NCI-H1417 treated with DMSO at 0.1 percent for 48 hours (cell line): ENCODE data around the gene RCCD1.

Source experiments
- DNase-seq: peaks from one replicate; lab custom pipeline; 2025; lab: John Stamatoyannopoulos, UW

Gene RCCD1

DNA sequence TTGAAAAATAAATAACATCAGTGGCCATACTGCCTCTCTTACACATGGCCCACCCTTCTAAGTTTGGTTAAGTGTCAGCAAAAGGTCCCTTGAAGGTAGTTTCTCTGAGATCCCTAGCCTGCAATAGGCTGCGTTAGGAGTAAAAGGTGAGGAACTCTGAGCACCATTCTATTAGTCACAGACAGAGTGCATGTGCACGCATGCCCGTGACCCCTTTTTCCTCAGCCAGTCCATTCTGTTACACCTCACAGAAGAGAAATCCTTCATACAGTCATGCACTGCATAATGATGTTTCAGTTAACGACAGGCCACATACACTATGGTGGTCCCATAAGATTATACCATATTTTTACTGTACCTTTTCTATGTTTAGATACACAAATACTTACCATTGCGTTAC lies 12.5 kb downstream of the RCCD1 start:
- DNase-seq = no peak

DNA sequence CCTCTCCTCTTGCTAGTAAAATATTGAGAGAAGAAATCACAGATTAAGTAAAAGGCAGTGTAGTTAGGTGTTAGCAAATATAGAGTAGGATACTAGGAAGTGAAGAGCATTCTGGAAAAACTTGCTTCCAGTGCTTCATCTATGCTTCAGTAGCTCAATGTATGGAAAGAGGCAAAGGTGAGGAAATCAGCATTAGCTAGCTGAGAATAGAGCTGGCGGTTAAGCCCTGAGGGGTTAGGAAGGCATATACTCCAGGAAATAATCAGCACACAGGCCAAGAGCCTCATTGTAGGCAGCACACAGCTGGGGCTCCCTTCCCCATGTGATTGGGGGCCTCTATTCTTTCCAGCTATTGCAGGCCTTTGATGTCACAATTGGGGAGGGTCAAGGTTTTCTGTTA lies 13.8 kb downstream of the RCCD1 start:
- DNase-seq = no peak

DNA sequence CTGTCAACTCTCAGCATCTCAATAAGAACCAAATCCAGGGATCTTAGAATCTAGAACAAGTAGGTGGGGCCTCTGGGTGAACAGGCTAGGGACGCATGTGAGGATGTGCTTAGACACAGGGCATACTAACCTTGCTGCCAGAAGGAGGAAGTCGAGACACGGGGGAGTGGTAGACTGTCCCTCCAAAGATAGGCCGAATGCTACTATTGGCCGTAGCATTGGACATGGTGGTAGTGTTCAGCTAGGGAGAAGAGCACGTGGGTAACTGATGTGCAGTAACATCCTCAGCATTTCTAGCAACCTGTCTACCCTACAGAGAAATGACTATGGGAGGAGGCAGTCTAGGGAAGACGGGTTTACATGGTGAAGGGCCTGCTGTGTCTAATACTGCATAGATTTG lies 15.6 kb downstream of the RCCD1 start:
- no peak for DNase-seq

GRCh38 chr15:90972133-90972532 lies 17.4 kb downstream of the RCCD1 start:
- DNase-seq = no peak

- DNase-seq = no peak
These were observed 19.5 kb downstream of the RCCD1 start for GRCh38 chr15:90974216-90974615.

- DNase-seq = no peak
These were observed 24.9 kb downstream of the RCCD1 start for GRCh38 chr15:90979582-90979981.

GRCh38 chr15:90981681-90982080 lies 27.0 kb downstream of the RCCD1 start:
- DNase-seq = no peak

DNA sequence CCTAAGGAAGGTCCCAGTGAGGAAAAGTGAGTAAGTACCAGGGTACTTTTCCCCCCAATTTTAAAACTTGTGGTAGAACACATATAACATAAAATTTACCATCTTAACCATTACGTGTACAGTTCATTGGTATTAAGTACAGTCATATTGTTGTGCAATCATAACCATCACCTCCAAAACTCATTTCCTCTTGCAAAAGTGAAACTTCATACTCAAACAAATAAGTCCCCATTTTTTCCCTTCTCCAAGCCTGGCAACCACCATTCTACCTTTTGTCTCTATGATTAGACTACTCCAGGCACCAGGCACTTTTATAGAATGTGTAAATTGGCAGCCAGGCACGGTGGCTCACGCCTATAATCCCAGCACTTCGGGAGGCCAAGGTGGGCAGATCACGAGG lies 27.5 kb downstream of the RCCD1 start:
- no peak for DNase-seq

- no peak for DNase-seq
These were observed 32.3 kb downstream of the RCCD1 start for GRCh38 chr15:90986790-90987507.

- no peak for DNase-seq
These were observed 33.0 kb downstream of the RCCD1 start for GRCh38 chr15:90987561-90988141.

- DNase-seq = no peak
These were observed 33.6 kb downstream of the RCCD1 start for GRCh38 chr15:90988296-90988695.

GRCh38 chr15:90989040-90989768 lies 34.5 kb downstream of the RCCD1 start:
- no peak for DNase-seq

- no peak for DNase-seq
These were observed 35.8 kb downstream of the RCCD1 start for GRCh38 chr15:90990446-90990845.

GRCh38 chr15:90991587-90992285 lies 37.1 kb downstream of the RCCD1 start:
- no peak for DNase-seq

DNA sequence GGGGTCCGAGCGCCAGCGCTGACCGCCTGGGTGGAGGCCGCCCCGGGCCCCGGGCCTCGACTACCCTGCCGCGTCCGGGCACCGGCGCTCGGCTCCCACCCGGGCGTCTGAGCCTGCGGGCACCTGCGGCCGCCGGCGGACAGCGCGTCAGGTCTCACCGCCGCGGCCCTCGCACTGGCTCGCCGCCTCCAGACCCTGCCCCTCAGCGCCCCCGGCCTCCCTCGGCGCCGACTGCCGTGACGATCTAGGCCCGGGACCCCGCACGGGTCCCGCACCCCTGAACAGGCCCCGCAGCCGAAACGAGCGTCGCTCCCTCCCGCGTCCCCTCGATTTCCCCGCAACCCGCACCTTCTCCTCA lies 39.4 kb downstream of the RCCD1 start:
- no peak for DNase-seq

- DNase-seq = peak; percentile 95
These were observed 40.0 kb downstream of the RCCD1 start, which contains the start of gene PRC1 for GRCh38 chr15:90994417-90995311. TSS of gene PRC1 (minus strand) at chr15:90994535. CDS start at chr15:90994417, 118 bp downstream.

DNA sequence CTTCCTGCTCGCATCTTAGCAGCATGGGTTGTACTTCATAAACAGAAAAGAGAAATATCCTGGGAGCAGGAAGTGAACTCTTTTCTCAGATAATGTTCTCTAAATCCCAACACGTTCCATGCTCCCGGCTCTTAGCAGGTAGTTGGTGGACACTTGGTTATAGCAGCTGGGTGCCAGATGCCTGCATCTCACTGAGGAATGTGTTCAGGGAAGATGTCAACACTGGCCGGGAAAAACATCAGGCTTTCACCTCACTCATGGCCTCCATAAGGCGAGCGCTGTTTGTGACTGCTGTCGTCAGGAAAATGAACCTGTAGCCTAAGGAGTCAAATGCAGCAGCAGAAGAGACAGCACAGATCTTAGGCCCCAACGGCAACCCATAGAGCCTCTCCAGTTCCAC lies 44.1 kb downstream of the RCCD1 start:
- DNase-seq = no peak

DNA sequence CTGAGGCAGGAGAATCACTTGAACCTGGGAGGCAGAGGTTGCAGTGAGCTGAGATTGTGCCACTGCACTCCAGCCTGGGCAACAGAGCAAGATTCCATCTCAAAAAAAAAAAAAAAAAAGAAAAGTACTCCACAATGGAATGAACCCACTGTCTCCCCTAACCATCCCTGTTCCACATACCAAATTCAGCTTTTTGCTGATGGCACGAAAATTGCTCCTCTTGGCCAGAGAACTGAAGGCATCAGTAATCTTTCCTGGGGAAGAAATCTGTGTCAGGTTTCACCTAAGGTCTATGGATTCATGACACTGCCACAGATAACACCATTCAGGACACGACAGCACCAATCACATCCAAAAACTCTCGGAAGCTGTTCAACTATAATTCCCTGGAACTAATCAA lies 46.5 kb downstream of the RCCD1 start:
- no peak for DNase-seq

DNA sequence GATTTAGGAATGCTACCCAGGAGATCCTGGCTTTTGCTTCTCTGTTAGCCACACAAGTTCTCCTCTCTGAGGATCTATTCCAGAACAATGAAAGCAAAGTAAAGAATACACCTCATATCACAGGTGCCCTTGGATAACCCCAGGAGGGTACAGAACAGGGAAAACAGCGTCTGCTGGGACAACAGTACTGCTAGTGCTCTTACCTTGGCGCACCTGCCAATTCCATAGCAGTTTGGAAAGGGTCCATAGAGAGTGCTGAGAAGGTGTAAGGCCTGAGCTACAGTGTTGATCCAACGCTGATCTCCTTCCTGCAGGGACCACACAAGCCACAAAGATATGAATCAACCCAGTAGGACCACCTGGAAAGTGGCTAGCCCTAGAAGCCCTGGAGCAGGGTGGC lies 52.6 kb downstream of the RCCD1 start:
- DNase-seq = no peak
